ENCODE measurements around the gene JMJD8. TPM values are rescaled to one million over a fixed set of nuclear protein-coding genes. Genes with fewer than 3 reads are reported as not detected.

JMJD8 gene
- total RNA-seq, 4 donors from 2014 or later = 53.7 to 70.7 (median 62.5) TPM

- peak overlapping the region; percentile 69 to 98 (median 88) for H3K4me3 ChIP-seq
- TF ChIP-seq POLR2A (IDR thresholded peaks at IDR 0.05) (no peak), CTCF (IDR thresholded peaks at IDR 0.05) (no peak)
- 40 to 52% methylated on average over 2 to 18 of the region's 44 CpGs for WGBS, 2 donors
- peak overlapping the region; percentile 90 to 97 (median 94) for H3K27ac ChIP-seq
- H3K36me3 ChIP-seq = peaks cover 11 to 31% (median 15%) of the 10 kb centered on the region in 3 donors
- no peak for DNase-seq
- no peaks in the 10 kb centered on the region for H3K9me3 ChIP-seq
- intact Hi-C loops (cut with DNase I) = no loop called here
- peaks cover 62 to 88% (median 75%) of the 10 kb centered on the region in 3 donors for H3K4me1 ChIP-seq
- H3K27me3 ChIP-seq = peaks cover 0 to 22% (median 0%) of the 10 kb centered on the region in 4 donors
These were observed 3.0 kb downstream of the JMJD8 start for GRCh38 chr16:680967-681745.

- Histone ChIP-seq H3K36me3 (peaks cover 11 to 25% (median 15%) of the 10 kb centered on the region in 3 donors), H3K4me1 (peaks cover 65 to 88% (median 76%) of the 10 kb centered on the region in 3 donors), H3K27me3 (peaks cover 0 to 28% (median 0%) of the 10 kb centered on the region in 4 donors), H3K9me3 (no peaks in the 10 kb centered on the region), H3K4me3 (peak overlapping the region; percentile 69 to 98 (median 88)), H3K27ac (peak overlapping the region; percentile 90 to 97 (median 94))
- no CpG with 5 or more reads among the region's 38 CpGs for WGBS, 2 donors
- no peak for TF ChIP-seq CTCF (IDR thresholded peaks at IDR 0.05)
- TF ChIP-seq POLR2A (IDR thresholded peaks at IDR 0.05) = no peak
- intact Hi-C loops (cut with DNase I) = no loop called here
- no peak for DNase-seq
These were observed 3.5 kb downstream of the JMJD8 start for GRCh38 chr16:680625-680945.

- WGBS, 2 donors = 0% methylated on average over 4 of the region's 91 CpGs; no CpG with 5 or more reads in 1 of the 2 donors
- no peaks in the 10 kb centered on the region for H3K9me3 ChIP-seq
- intact Hi-C loops (cut with DNase I) = no loop called here
- H3K4me3 ChIP-seq = peak within 1 kb of the TSS; percentile 69 to 98 (median 88)
- TF ChIP-seq POLR2A (IDR thresholded peaks at IDR 0.05) (peak in 3 of 4 donors; percentile 64 to 83 (median 82)), CTCF (IDR thresholded peaks at IDR 0.05) (peak in 2 of 6 experiments; percentile 5 to 16)
- H3K36me3 ChIP-seq = peaks cover 11 to 22% (median 15%) of the 10 kb centered on the region in 3 donors
- H3K27me3 ChIP-seq = peaks cover 0 to 33% (median 0%) of the 10 kb centered on the region in 4 donors
- peak within 1 kb of the TSS; percentile 90 to 97 (median 94) for H3K27ac ChIP-seq
- DNase-seq = peak; percentile 67
- peaks cover 65 to 88% (median 73%) of the 10 kb centered on the region in 3 donors for H3K4me1 ChIP-seq
These were observed 4.1 kb downstream of the JMJD8 start, which contains the start of gene STUB1 for GRCh38 chr16:679814-680624. TSS of gene STUB1 (plus strand) at chr16:680410. CDS start at chr16:680526, 116 bp downstream.

GRCh38 chr16:678858-679813, 5.0 kb downstream of the JMJD8 start:
- DNase-seq = no peak
- Histone ChIP-seq H3K27ac (peak overlapping the region; percentile 60 to 97 (median 86)), H3K27me3 (peaks cover 0 to 33% (median 0%) of the 10 kb centered on the region in 4 donors), H3K4me1 (peaks cover 59 to 89% (median 70%) of the 10 kb centered on the region in 3 donors), H3K4me3 (peak overlapping the region; percentile 69 to 98 (median 88)), H3K9me3 (no peaks in the 10 kb centered on the region), H3K36me3 (peaks cover 11 to 26% (median 15%) of the 10 kb centered on the region in 3 donors)
- no peak for TF ChIP-seq POLR2A (IDR thresholded peaks at IDR 0.05)
- no peak for TF ChIP-seq CTCF (IDR thresholded peaks at IDR 0.05)
- intact Hi-C loops (cut with DNase I) = no loop called here
- 48 to 70% methylated on average over 2 to 6 of the region's 52 CpGs for WGBS, 2 donors

All from esophagus squamous epithelium (tissue), 5 donors.